ENCODE results near the gene DUSP11. TPM values are rescaled to one million over a fixed set of nuclear protein-coding genes. Genes with fewer than 3 reads are reported as not detected.
"Not testable (repeated sequence)": the region's sequence is repeated elsewhere in the genome, so short reads cannot be mapped to it uniquely, and the experiment has no call there.

Gene DUSP11
- total and polyA plus RNA-seq, 3 donors from 2014 or later = 32.2 to 56.3 (median 55.3) TPM

GRCh38 chr2:73728043-73728442 is 51.9 kb downstream of the DUSP11 start:
- Histone ChIP-seq H3K27ac (no peak overlapping the region), H3K9me3 (no peaks in the 10 kb centered on the region), H3K4me1 (no peaks in the 10 kb centered on the region), H3K27me3 (no peaks in the 10 kb centered on the region), H3K36me3 (ENCODE audit: low read depth, missing control alignments) (no peaks in the 10 kb centered on the region), H3K4me3 (no peak overlapping the region)
- intact Hi-C loops (cut with DNase I; ENCODE audit: low total_unique reads) = no loop called here
- TF ChIP-seq, protein P1, sequence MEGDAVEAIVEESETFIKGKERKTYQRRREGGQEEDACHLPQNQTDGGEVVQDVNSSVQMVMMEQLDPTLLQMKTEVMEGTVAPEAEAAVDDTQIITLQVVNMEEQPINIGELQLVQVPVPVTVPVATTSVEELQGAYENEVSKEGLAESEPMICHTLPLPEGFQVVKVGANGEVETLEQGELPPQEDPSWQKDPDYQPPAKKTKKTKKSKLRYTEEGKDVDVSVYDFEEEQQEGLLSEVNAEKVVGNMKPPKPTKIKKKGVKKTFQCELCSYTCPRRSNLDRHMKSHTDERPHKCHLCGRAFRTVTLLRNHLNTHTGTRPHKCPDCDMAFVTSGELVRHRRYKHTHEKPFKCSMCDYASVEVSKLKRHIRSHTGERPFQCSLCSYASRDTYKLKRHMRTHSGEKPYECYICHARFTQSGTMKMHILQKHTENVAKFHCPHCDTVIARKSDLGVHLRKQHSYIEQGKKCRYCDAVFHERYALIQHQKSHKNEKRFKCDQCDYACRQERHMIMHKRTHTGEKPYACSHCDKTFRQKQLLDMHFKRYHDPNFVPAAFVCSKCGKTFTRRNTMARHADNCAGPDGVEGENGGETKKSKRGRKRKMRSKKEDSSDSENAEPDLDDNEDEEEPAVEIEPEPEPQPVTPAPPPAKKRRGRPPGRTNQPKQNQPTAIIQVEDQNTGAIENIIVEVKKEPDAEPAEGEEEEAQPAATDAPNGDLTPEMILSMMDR (IDR thresholded peaks at IDR 0.05) = no peak
- no peak for TF ChIP-seq POLR2A (IDR thresholded peaks at IDR 0.05)
- no peak for DNase-seq
- 79 to 82% methylated on average over 3 of the region's 3 CpGs for WGBS, 2 donors

- H3K27me3 ChIP-seq; intact Hi-C loops (cut with DNase I; ENCODE audit: low total_unique reads); H3K27ac ChIP-seq; H3K4me3 ChIP-seq; H3K36me3 ChIP-seq (ENCODE audit: low read depth, missing control alignments); H3K9me3 ChIP-seq; H3K4me1 ChIP-seq; DNase-seq: not testable (repeated sequence)
- 86% methylated on average over 1 of the region's 1 CpG; no CpG with 5 or more reads in 1 of the 2 donors for WGBS, 2 donors
Measured at GRCh38 chr2:73726657-73727056, 53.2 kb downstream of the DUSP11 start.

GRCh38 chr2:73718851-73719621 is 60.9 kb downstream of the DUSP11 start:
- TF ChIP-seq, protein P1 (IDR thresholded peaks at IDR 0.05) = no peak
- TF ChIP-seq POLR2A (IDR thresholded peaks at IDR 0.05) = no peak
- Histone ChIP-seq H3K27me3 (no peaks in the 10 kb centered on the region), H3K4me3 (no peak overlapping the region), H3K9me3 (no peaks in the 10 kb centered on the region), H3K36me3 (ENCODE audit: low read depth, missing control alignments) (no peaks in the 10 kb centered on the region), H3K4me1 (peaks cover 20% of the 10 kb centered on the region), H3K27ac (no peak overlapping the region)
- WGBS, 2 donors = 85 to 86% methylated on average over 10 to 11 of the region's 11 CpGs
- no peak for DNase-seq
- intact Hi-C loops (cut with DNase I; ENCODE audit: low total_unique reads) = no loop called here

DNA sequence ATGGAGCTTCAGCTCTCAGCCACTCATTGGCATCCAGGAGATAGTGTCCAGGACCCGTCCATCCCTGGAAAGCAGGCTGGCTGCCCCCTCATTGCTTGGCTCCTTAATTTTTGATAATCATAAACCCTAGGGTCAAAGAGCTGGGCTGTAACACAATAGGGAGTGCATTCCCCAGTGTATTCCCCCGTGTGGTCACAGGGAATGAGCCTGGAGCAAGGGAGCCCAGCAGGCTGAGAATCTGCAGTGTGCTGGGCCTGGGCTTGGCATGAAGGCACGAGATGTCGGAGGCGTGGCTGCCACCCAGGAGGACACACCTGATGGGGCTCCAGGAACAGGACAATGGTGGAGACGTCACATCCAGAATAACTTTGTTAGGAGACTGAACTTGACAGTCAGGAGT is 61.5 kb downstream of the DUSP11 start:
- whole genome bisulfite sequencing, 2 donors = 78 to 83% methylated on average over 6 of the region's 6 CpGs
- no peak for DNase-seq

DNA sequence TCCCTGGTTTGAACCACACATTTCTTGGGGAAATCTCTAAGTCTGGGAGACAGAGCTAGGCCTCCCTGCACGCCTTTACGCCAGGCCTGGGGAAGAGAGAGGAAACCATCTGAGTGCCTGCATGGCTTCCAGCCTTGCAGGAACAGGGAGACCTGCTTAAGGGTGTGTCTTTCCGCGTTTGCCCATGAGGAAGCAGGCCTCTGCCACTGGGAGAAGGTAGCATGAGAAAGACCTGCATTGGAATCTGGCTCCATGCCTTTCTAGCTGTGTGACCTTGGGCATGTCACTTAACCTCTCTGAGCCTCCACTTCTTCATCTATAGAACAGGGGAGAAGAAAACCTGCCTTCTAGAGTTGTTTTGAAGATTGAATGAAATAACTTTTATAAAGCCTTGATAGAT is 62.2 kb downstream of the DUSP11 start:
- peak overlapping the region; percentile 63 to 78 for H3K27ac ChIP-seq
- WGBS, 2 donors = 80 to 88% methylated on average over 2 to 4 of the region's 4 CpGs
- intact Hi-C loops (cut with DNase I; ENCODE audit: low total_unique reads) = not testable (repeated sequence)

More for the DNA sequence above, 61.5 kb downstream of the DUSP11 start:
- TF ChIP-seq, protein P1 (IDR thresholded peaks at IDR 0.05) = no peak
- TF ChIP-seq POLR2A (IDR thresholded peaks at IDR 0.05) = no peak
- no peaks in the 10 kb centered on the region for H3K9me3 ChIP-seq
- H3K27me3 ChIP-seq = no peaks in the 10 kb centered on the region
- intact Hi-C loops (cut with DNase I; ENCODE audit: low total_unique reads) = no loop called here
- no peak overlapping the region for H3K4me3 ChIP-seq
- peaks cover 20% of the 10 kb centered on the region for H3K4me1 ChIP-seq
- no peak overlapping the region for H3K27ac ChIP-seq
- no peaks in the 10 kb centered on the region for H3K36me3 ChIP-seq (ENCODE audit: low read depth, missing control alignments)

DNA sequence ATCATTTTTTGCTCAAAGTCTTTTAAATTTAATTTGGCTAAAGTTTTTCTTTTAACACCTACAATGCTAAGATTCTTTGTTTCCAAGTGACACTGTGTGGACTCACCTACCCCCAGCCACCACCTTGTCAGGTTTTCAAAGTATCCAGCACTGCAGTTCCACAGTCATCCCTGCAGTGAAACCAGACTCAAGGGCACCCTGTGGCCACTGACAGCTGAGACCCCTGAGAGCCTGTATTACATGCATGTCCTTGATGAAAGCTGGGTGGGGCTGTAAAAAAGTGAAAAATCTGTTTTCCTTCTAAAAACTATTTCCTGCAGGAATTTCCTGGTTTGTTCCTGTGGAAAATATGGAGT is 62.7 kb downstream of the DUSP11 start:
- Histone ChIP-seq H3K4me3 (no peak overlapping the region), H3K27me3 (no peaks in the 10 kb centered on the region), H3K4me1 (peaks cover 20% of the 10 kb centered on the region), H3K36me3 (ENCODE audit: low read depth, missing control alignments) (no peaks in the 10 kb centered on the region), H3K27ac (peak overlapping the region; percentile 63 to 78), H3K9me3 (no peaks in the 10 kb centered on the region)
- no peak for DNase-seq
- TF ChIP-seq, protein P1 (IDR thresholded peaks at IDR 0.05) = no peak
- no peak for TF ChIP-seq POLR2A (IDR thresholded peaks at IDR 0.05)
- intact Hi-C loops (cut with DNase I; ENCODE audit: low total_unique reads) = no loop called here

More for the DNA sequence above, 62.2 kb downstream of the DUSP11 start:
- not testable (repeated sequence) for H3K9me3 ChIP-seq; H3K27me3 ChIP-seq; H3K36me3 ChIP-seq (ENCODE audit: low read depth, missing control alignments); DNase-seq; H3K4me3 ChIP-seq
- H3K4me1 ChIP-seq = peaks cover 20% of the 10 kb centered on the region
